H1 (cell line): ENCODE data around the gene SEMA3B. TPM values are rescaled to one million over a fixed set of nuclear protein-coding genes. Genes with fewer than 3 reads are reported as not detected.

ENCODE experiments used
- CTCF ChIA-PET: fragments of 300-600 bp; sonication (Branson Sonifier 250); formaldehyde crosslinking; loops from one replicate; lab custom pipeline; 2021; ENCODE audit not compliant: partially characterized antibody; lab: Charles Lee
- POLR2A ChIA-PET: fragments of 300-600 bp; sonication (Branson Sonifier 250); formaldehyde crosslinking; loops from one replicate; lab custom pipeline; 2021; ENCODE audit warnings: inconsistent platforms; ENCODE audit not compliant: partially characterized antibody; lab: Charles Lee
- DNase-seq, 2 experiments: peaks; one replicate each; pipeline versions ENCODE4 v3.0.0 to v3.0.0-alpha.2; 2010 to 2022; ENCODE audit warnings: low spot score in 2 of 2, low read depth in 1 of 2, mixed read lengths in 1 of 2
- FAIRE-seq: peaks from 2 replicates; lab custom pipeline; 2011; peaks lifted over from hg19 to GRCh38; lab: Jason Lieb, UNC
- H2AFZ ChIP-seq: 2 replicates; pipeline ENCODE4 v1.8.1; 2012; ENCODE audit warnings: low read length, inconsistent platforms
- H2AK5ac ChIP-seq: 2 replicates; pipeline ENCODE4 v1.6.1; 2013; ENCODE audit warnings: low read depth, low read length
- H2BK120ac ChIP-seq: replicated peaks from 2 replicates; pipeline ENCODE3; 2013; ENCODE audit warnings: low read depth, low read length, inconsistent platforms
- H2BK12ac ChIP-seq: 2 replicates; pipeline ENCODE4 v1.6.1; 2013; ENCODE audit warnings: low read depth, low read length
- H2BK15ac ChIP-seq: 2 replicates; pipeline ENCODE4 v1.6.1; 2013; ENCODE audit warnings: low read length
- H2BK20ac ChIP-seq: 2 replicates; pipeline ENCODE4 v1.6.1; 2013; ENCODE audit warnings: low read length
- H2BK5ac ChIP-seq: 2 replicates; pipeline ENCODE4 v1.6.1; 2013; ENCODE audit warnings: low read depth, low read length
- H3K14ac ChIP-seq: 2 replicates; pipeline ENCODE4 v1.6.1; 2013; ENCODE audit warnings: inconsistent platforms; ENCODE audit not compliant: insufficient read length
- H3K18ac ChIP-seq: 2 replicates; pipeline ENCODE4 v1.6.1; 2013; ENCODE audit warnings: low read length; ENCODE audit errors: extremely low read depth
- H3K23ac ChIP-seq: 2 replicates; pipeline ENCODE4 v1.6.1; 2013; ENCODE audit warnings: inconsistent platforms; ENCODE audit not compliant: insufficient read length
- H3K23me2 ChIP-seq: 2 replicates; pipeline ENCODE4 v1.6.1; 2013; ENCODE audit warnings: low read depth, low read length
- H3K27ac ChIP-seq: 2 replicates; pipeline ENCODE4 v1.6.1; 2011; ENCODE audit warnings: low read depth, low read length, inconsistent platforms
- H3K27me3 ChIP-seq, 4 experiments: replicated peaks in 1 of 4; 1 replicate in 1 of 4; 2 replicates in 3 of 4; pipeline versions ENCODE4 v1.6.1 to v1.8.1; 2011 to 2013; ENCODE audit warnings: low read length in 3 of 4, mild to moderate bottlenecking in 3 of 4, inconsistent platforms in 2 of 4, mixed read lengths in 2 of 4, moderate library complexity in 1 of 4; ENCODE audit not compliant: control insufficient read depth in 3 of 4, insufficient read depth in 3 of 4; ENCODE audit errors: extremely low read depth in 1 of 4
- H3K36me3 ChIP-seq, 4 experiments: 2 replicates each; pipeline versions ENCODE4 v1.6.1 to v1.8.1; 2011 to 2013; ENCODE audit warnings: mild to moderate bottlenecking in 4 of 4, low read length in 3 of 4, moderate library complexity in 2 of 4, control low read depth in 1 of 4, inconsistent platforms in 1 of 4; ENCODE audit not compliant: insufficient read depth in 4 of 4, control insufficient read depth in 2 of 4
- H3K4ac ChIP-seq: replicated peaks from 2 replicates; pipeline ENCODE3; 2013; ENCODE audit warnings: low read length, low read depth, mixed read lengths, inconsistent platforms; ENCODE audit not compliant: insufficient read length
- H3K4me1 ChIP-seq, 4 experiments: replicated peaks in 1 of 4; 1 replicate in 1 of 4; 2 replicates in 3 of 4; pipeline versions ENCODE4 v1.6.1 to v1.8.1; 2011 to 2013; ENCODE audit warnings: low read length in 3 of 4, inconsistent platforms in 2 of 4, mixed read lengths in 1 of 4; ENCODE audit not compliant: insufficient read depth in 4 of 4, control insufficient read depth in 3 of 4
- H3K4me2 ChIP-seq, 2 experiments: 2 replicates each; pipeline versions ENCODE4 v1.6.1 to v1.8.1; 2011 to 2013; ENCODE audit warnings: low read depth in 2 of 2, low read length in 2 of 2, control low read depth in 1 of 2, inconsistent platforms in 1 of 2, mild to moderate bottlenecking in 1 of 2; ENCODE audit not compliant: insufficient read depth in 1 of 2
- H3K4me3 ChIP-seq, 4 experiments: fragments of 200-600, 300-600 bp in 1 of 4; sonication (generic), shearing (Covaris generic), sonication (Bioruptor Twin) in 1 of 4; 2 replicates each; pipeline versions ENCODE4 v1.5.1 to v1.8.1; 2011 to 2016; ENCODE audit warnings: low read length in 4 of 4, low read depth in 3 of 4, control low read depth in 2 of 4, inconsistent platforms in 2 of 4, mild to moderate bottlenecking in 2 of 4, mixed read lengths in 1 of 4, moderate library complexity in 1 of 4; ENCODE audit not compliant: insufficient read depth in 2 of 4; ENCODE audit errors: extremely low read depth in 1 of 4
- H3K56ac ChIP-seq: replicated peaks from 2 replicates; pipeline ENCODE3; 2013; ENCODE audit warnings: low read depth, mild to moderate bottlenecking, mixed read lengths, low read length, inconsistent platforms; ENCODE audit not compliant: insufficient read length
- H3K79me1 ChIP-seq: 2 replicates; pipeline ENCODE4 v1.6.1; 2013; ENCODE audit warnings: low read depth, low read length, control low read depth
- H3K79me2 ChIP-seq, 2 experiments: 2 replicates each; pipeline versions ENCODE4 v1.6.1 to v1.8.1; 2012 to 2013; ENCODE audit warnings: low read length in 2 of 2, mild to moderate bottlenecking in 2 of 2, inconsistent platforms in 1 of 2; ENCODE audit not compliant: insufficient read depth in 2 of 2, control insufficient read depth in 1 of 2
- H3K9ac ChIP-seq, 4 experiments: replicated peaks in 1 of 4; 1 replicate in 1 of 4; 2 replicates in 3 of 4; pipeline versions ENCODE4 v1.6.1 to v1.8.1; 2011 to 2013; ENCODE audit warnings: low read depth in 3 of 4, low read length in 3 of 4, control low read depth in 2 of 4, mild to moderate bottlenecking in 2 of 4, moderate library complexity in 2 of 4, inconsistent platforms in 1 of 4; ENCODE audit errors: extremely low read depth in 1 of 4
- H3K9me3 ChIP-seq, 2 experiments: 2 replicates each; pipeline versions ENCODE4 v1.6.1 to v1.8.1; 2012 to 2013; ENCODE audit warnings: mild to moderate bottlenecking in 2 of 2, moderate library complexity in 2 of 2, control low read depth in 1 of 2, inconsistent platforms in 1 of 2, low read depth in 1 of 2, low read length in 1 of 2, mixed read lengths in 1 of 2; ENCODE audit not compliant: insufficient read depth in 2 of 2
- H4K20me1 ChIP-seq, 2 experiments: replicated peaks in 1 of 2; 2 replicates each; pipeline versions ENCODE3 to v1.8.1; 2011 to 2013; ENCODE audit warnings: inconsistent platforms in 2 of 2, low read length in 2 of 2, mild to moderate bottlenecking in 1 of 2; ENCODE audit not compliant: insufficient read depth in 2 of 2, control insufficient read depth in 1 of 2
- H4K5ac ChIP-seq: 2 replicates; pipeline ENCODE4 v1.6.1; 2013; ENCODE audit warnings: low read length, low read depth, mixed read lengths, inconsistent platforms; ENCODE audit not compliant: insufficient read length
- H4K8ac ChIP-seq: 2 replicates; pipeline ENCODE4 v1.8.0; 2013; ENCODE audit warnings: mild to moderate bottlenecking, moderate library complexity, low read length, inconsistent platforms; ENCODE audit not compliant: insufficient read depth; ENCODE audit errors: extremely low read depth
- H4K91ac ChIP-seq: replicated peaks from 2 replicates; pipeline ENCODE3; 2013; ENCODE audit warnings: low read length, mixed read lengths, inconsistent platforms; ENCODE audit not compliant: insufficient read length
- PHF8 ChIP-seq: fragments of 200-600 bp; sonication (generic); conservative IDR thresholded peaks from 2 replicates; pipeline ENCODE4 v1.7.1; 2012; ENCODE audit warnings: low read depth, mild to moderate bottlenecking, inconsistent platforms, low read length, moderate library complexity
- POLR2AphosphoS5 ChIP-seq: IDR thresholded peaks from 2 replicates; pipeline ENCODE4 v1.6.1; 2011; ENCODE audit warnings: low read depth, low read length
- WGBS, 2 experiments: shearing (Covaris generic) in 1 of 2; methylation state at CpG; one replicate each; pipeline versions ENCODE4 v1.1.6 to v1.1.7; 2013 to 2015; ENCODE audit warnings: low lambda C conversion rate in 2 of 2, mixed read lengths in 2 of 2, inconsistent platforms in 1 of 2, low coverage in 1 of 2, missing lambda C conversion rate in 1 of 2; ENCODE audit not compliant: insufficient replicate concordance in 2 of 2, insufficient coverage in 1 of 2, insufficient read length in 1 of 2; ENCODE audit errors: extremely low coverage in 1 of 2, missing lambda C conversion rate in 1 of 2; 5-methylcytosine and 5-hydroxymethylcytosine counted together
- polyA plus RNA-seq, 7 experiments: library from polyadenylated mRNA; depleted of rRNA in 3 of 7; stranded (reverse) in 5 of 7; unstranded in 2 of 7; fragments of >200 nt in 5 of 7; fragments of 200-250 nt in 2 of 7; gene quantifications; 1 replicate in 5 of 7; 2 replicates in 1 of 7; 4 replicates in 1 of 7; pipeline versions ENCODE4 v1.2.1 to v1.2.3, GENCODE V29; 2011 to 2013; ENCODE audit warnings: missing spikeins in 2 of 7, mixed read lengths in 2 of 7
- total RNA-seq: library from RNA; stranded (reverse); fragmentation: NEBNext Ultra II Directional; extraction: Animal tissue kit (Norgen Biotek cat#: 25700); gene quantifications from 2 replicates; pipeline ENCODE4 v1.2.1, GENCODE V29; 2021

SEMA3B gene
- total and polyA plus RNA-seq, 2 of the 8 experiments (the other 6 are each of a cell fraction or from before 2014, with no cell fraction given): 3.0 to 4.7 TPM

- Histone ChIP-seq H2BK120ac (no peak overlapping the region), H2BK5ac (no peak overlapping the region), H2AFZ (no peak overlapping the region), H4K91ac (peak overlapping the region; percentile 5), H3K23ac (no peak overlapping the region), H3K79me1 (no peaks in the 10 kb centered on the region), H2BK20ac (0 out of 2 replicates have a peak overlapping the region, but pooled peaks have one; percentile 61), H3K27ac (no peak overlapping the region), H3K27me3 (no peaks in the 10 kb centered on the region; a peak in 1 of 7 replicates), H2BK15ac (no peak overlapping the region), H4K20me1 (peaks cover 2 to 7% of the 10 kb centered on the region in 2 experiments), H3K4me1 (peaks cover 0 to 38% (median 29%) of the 10 kb centered on the region in 4 experiments; a peak in 6 of 7 replicates), H4K8ac (peak overlapping the region; percentile 20), H3K9me3 (no peaks in the 10 kb centered on the region), H3K23me2 (peaks cover 2% of the 10 kb centered on the region; the same call in 1 of the 2 replicates), H3K18ac (no peak overlapping the region), H3K56ac (no peak overlapping the region), H2BK12ac (peak overlapping the region; percentile 43; the same call in 1 of the 2 replicates), H3K9ac (no peak overlapping the region), H3K4me3 (no peak overlapping the region), H4K5ac (no peak overlapping the region), H3K4me2 (no peak overlapping the region), H3K14ac (no peak overlapping the region), H3K4ac (no peak overlapping the region), H2AK5ac (peak overlapping the region; percentile 28; the same call in 1 of the 2 replicates), H3K36me3 (peaks cover 8 to 18% (median 12%) of the 10 kb centered on the region in 4 experiments; a peak in 6 of 8 replicates), H3K79me2 (no peaks in the 10 kb centered on the region)
- no peak for TF ChIP-seq PHF8
- TF ChIP-seq POLR2AphosphoS5: 0 out of 2 replicates have a peak, but pooled peaks have one; percentile 15
- CTCF ChIA-PET: interaction anchor here (2.4 to 53.5 kb wide), 6 partner anchors 8 to 68 kb away, joined by 7 to 2149 read pairs (median 146); partner anchors contain the start of genes GNAI2, GNAT1, HYAL2 and LSMEM2
- FAIRE-seq: no peak
- no peak for DNase-seq
- POLR2A ChIA-PET: interaction anchor here (0.8 to 4.3 kb wide), 8 partner anchors 9 to 67 kb away, joined by 3 to 35 read pairs (median 5); partner anchors contain the start of genes HYAL3, NAA80 and SEMA3B
- 75% methylated on average over 1 of the region's 2 CpGs; no CpG with 5 or more reads in 1 of the 2 experiments for WGBS, 2 experiments
These were observed 7.4 kb upstream of the SEMA3B start for GRCh38 chr3:50261505-50261904.
